PC-9 (cell line): ENCODE results near the gene F2.

Experiments used
- CTCF ChIP-seq: fragments of 200-600 bp; sonication (generic); conservative IDR thresholded peaks from 2 replicates; pipeline ENCODE4 v1.6.1; 2017; ENCODE audit warnings: mixed run types, antibody characterized with exemption, mild to moderate bottlenecking, moderate library complexity
- EZH2 ChIP-seq: fragments of 200-600 bp; sonication (generic); IDR thresholded peaks from 2 replicates; pipeline ENCODE4 v1.8.0; 2017; ENCODE audit warnings: antibody characterized with exemption, low read depth

GRCh38 chr11:46725338-46726205, 6.6 kb downstream of the F2 start:
- TF ChIP-seq CTCF (no peak), EZH2 (no peak)
